Activated CD8-positive, alpha-beta T cell treated with anti-CD3 and anti-CD28 coated beads for 36 hours (primary cell): ENCODE results near the gene CDC20. TPM values are rescaled to one million over a fixed set of nuclear protein-coding genes. Genes with fewer than 3 reads are reported as not detected.
"Not testable (repeated sequence)": the region's sequence is repeated elsewhere in the genome, so short reads cannot be mapped to it uniquely, and the experiment has no call there.

Experiments
- ATAC-seq: fragments of 200-7000 bp; cut with Tn5 transposase; one replicate; pipeline ENCODE4 v1.10.0; 2021; ENCODE audit warnings: mild to moderate bottlenecking, moderate library complexity
- CTCF ChIA-PET: fragments of 350-600 bp; sonication (Branson Sonifier 250); formaldehyde crosslinking; loops from one replicate; lab custom pipeline; 2021; ENCODE audit warnings: antibody characterized with exemption; lab: Charles Lee
- POLR2A ChIA-PET: fragments of 350-600 bp; sonication (Branson Sonifier 250); formaldehyde crosslinking; loops from one replicate; lab custom pipeline; 2021; ENCODE audit warnings: antibody characterized with exemption; lab: Charles Lee
- DNase-seq: peaks from one replicate; pipeline ENCODE4 v3.0.0-alpha.2; 2020
- H3K27ac Mint-ChIP-seq: one replicate; pipeline ENCODE4 v1.8.0; 2021; ENCODE audit warnings: mild to moderate bottlenecking, mixed read lengths
- H3K27me3 Mint-ChIP-seq: one replicate; pipeline ENCODE4 v1.8.0; 2021; ENCODE audit warnings: mixed read lengths
- H3K36me3 Mint-ChIP-seq: one replicate; pipeline ENCODE4 v1.8.0; 2021; ENCODE audit warnings: low read depth, mixed read lengths
- H3K4me1 Mint-ChIP-seq: one replicate; pipeline ENCODE4 v1.8.0; 2021; ENCODE audit warnings: low read depth, mixed read lengths
- H3K4me3 Mint-ChIP-seq: one replicate; pipeline ENCODE4 v1.8.0; 2021; ENCODE audit warnings: mild to moderate bottlenecking, moderate library complexity, mixed read lengths
- H3K9me3 Mint-ChIP-seq: one replicate; pipeline ENCODE4 v1.8.0; 2021; ENCODE audit warnings: mixed read lengths
- CTCF ChIP-seq: fragments of 200-600 bp; IDR thresholded peaks from one replicate; pipeline ENCODE4 v1.8.0; 2022; ENCODE audit warnings: antibody characterized with exemption, mild to moderate bottlenecking
- intact Hi-C: fragments of 100-400 bp; cut with micrococcal nuclease; formaldehyde crosslinking; loops from one replicate; pipeline ENCODE4 v1.10.0; 2022
- total RNA-seq, 2 experiments: library from RNA; stranded (reverse); gene quantifications; one replicate each; pipeline ENCODE4 v1.2.3, GENCODE V29; 2021

CDC20 gene
- total RNA-seq, 2 experiments from 2014 or later = 160 to 167 TPM

- H3K4me3 Mint-ChIP-seq = no peak overlapping the region
- H3K27ac Mint-ChIP-seq = no peak overlapping the region
- ChIA-PET CTCF (no interaction called here), POLR2A (no interaction called here)
- intact Hi-C loops = no loop called here
- TF ChIP-seq CTCF = no peak
- H3K9me3 Mint-ChIP-seq = no peaks in the 10 kb centered on the region
- no peaks in the 10 kb centered on the region for H3K27me3 Mint-ChIP-seq
- peaks cover 12% of the 10 kb centered on the region for H3K36me3 Mint-ChIP-seq
- ATAC-seq (no peak), DNase-seq (no peak)
- H3K4me1 Mint-ChIP-seq = peaks cover 18% of the 10 kb centered on the region
These were observed 36.7 kb downstream of the CDC20 start for GRCh38 chr1:43395523-43395922.

GRCh38 chr1:43396059-43396458, 37.3 kb downstream of the CDC20 start:
- TF ChIP-seq CTCF = no peak
- ATAC-seq (no peak), DNase-seq (no peak)
- H3K9me3 Mint-ChIP-seq = no peaks in the 10 kb centered on the region
- POLR2A ChIA-PET = no interaction called here
- no peak overlapping the region for H3K27ac Mint-ChIP-seq
- H3K27me3 Mint-ChIP-seq = no peaks in the 10 kb centered on the region
- CTCF ChIA-PET = no interaction called here
- H3K4me3 Mint-ChIP-seq = no peak overlapping the region
- peaks cover 12% of the 10 kb centered on the region for H3K36me3 Mint-ChIP-seq
- intact Hi-C loops = no loop called here
- H3K4me1 Mint-ChIP-seq = peaks cover 14% of the 10 kb centered on the region

GRCh38 chr1:43398227-43398626, 39.4 kb downstream of the CDC20 start:
- ChIA-PET CTCF (no interaction called here), POLR2A (no interaction called here)
- no peak for TF ChIP-seq CTCF
- H3K9me3 Mint-ChIP-seq = no peaks in the 10 kb centered on the region
- ATAC-seq (no peak), DNase-seq (no peak)
- no peak overlapping the region for H3K4me3 Mint-ChIP-seq
- H3K27me3 Mint-ChIP-seq = no peaks in the 10 kb centered on the region
- no peak overlapping the region for H3K27ac Mint-ChIP-seq
- intact Hi-C loops = no loop called here
- H3K36me3 Mint-ChIP-seq = peaks cover 11% of the 10 kb centered on the region
- peaks cover 15% of the 10 kb centered on the region for H3K4me1 Mint-ChIP-seq

GRCh38 chr1:43400441-43400840, 41.7 kb downstream of the CDC20 start:
- H3K4me1 Mint-ChIP-seq = peaks cover 15% of the 10 kb centered on the region
- H3K4me3 Mint-ChIP-seq, H3K27me3 Mint-ChIP-seq, H3K27ac Mint-ChIP-seq, intact Hi-C loops, ATAC-seq, H3K9me3 Mint-ChIP-seq, DNase-seq: not testable (repeated sequence)
- peaks cover 24% of the 10 kb centered on the region for H3K36me3 Mint-ChIP-seq
- CTCF ChIA-PET = interaction anchor here (1.1 to 1.7 kb wide), 3 partner anchors 12 to 174 kb away, joined by 3 to 5 read pairs (median 4); no protein-coding TSS in a partner anchor
- POLR2A ChIA-PET = interaction anchor here (1.0 kb wide), 2 partner anchors 11 to 23 kb away, joined by 3 read pairs; partner anchors contain the start of gene MED8

- Mint-ChIP-seq H3K4me1 (peaks cover 12% of the 10 kb centered on the region), H3K27me3 (no peaks in the 10 kb centered on the region), H3K36me3 (peaks cover 26% of the 10 kb centered on the region), H3K4me3 (no peak overlapping the region), H3K27ac (no peak overlapping the region), H3K9me3 (no peaks in the 10 kb centered on the region)
- CTCF ChIA-PET = no interaction called here
- POLR2A ChIA-PET = no interaction called here
- DNase-seq (no peak), ATAC-seq (no peak)
- intact Hi-C loops = no loop called here
- TF ChIP-seq CTCF = no peak
These were observed 43.5 kb downstream of the CDC20 start for GRCh38 chr1:43402089-43402865.
